Activated effector memory CD4-positive, alpha-beta T cell treated with Interleukin-2 at 50 U/mL for 16 hours (primary cell): Measurements from ENCODE around the gene IGSF5.

Experiments
- DNase-seq: peaks from one replicate; pipeline ENCODE4 v3.0.0-alpha.2; 2020

Gene IGSF5

GRCh38 chr21:39837861-39838359 lies 92.9 kb downstream of the IGSF5 start:
- no peak for DNase-seq

DNA sequence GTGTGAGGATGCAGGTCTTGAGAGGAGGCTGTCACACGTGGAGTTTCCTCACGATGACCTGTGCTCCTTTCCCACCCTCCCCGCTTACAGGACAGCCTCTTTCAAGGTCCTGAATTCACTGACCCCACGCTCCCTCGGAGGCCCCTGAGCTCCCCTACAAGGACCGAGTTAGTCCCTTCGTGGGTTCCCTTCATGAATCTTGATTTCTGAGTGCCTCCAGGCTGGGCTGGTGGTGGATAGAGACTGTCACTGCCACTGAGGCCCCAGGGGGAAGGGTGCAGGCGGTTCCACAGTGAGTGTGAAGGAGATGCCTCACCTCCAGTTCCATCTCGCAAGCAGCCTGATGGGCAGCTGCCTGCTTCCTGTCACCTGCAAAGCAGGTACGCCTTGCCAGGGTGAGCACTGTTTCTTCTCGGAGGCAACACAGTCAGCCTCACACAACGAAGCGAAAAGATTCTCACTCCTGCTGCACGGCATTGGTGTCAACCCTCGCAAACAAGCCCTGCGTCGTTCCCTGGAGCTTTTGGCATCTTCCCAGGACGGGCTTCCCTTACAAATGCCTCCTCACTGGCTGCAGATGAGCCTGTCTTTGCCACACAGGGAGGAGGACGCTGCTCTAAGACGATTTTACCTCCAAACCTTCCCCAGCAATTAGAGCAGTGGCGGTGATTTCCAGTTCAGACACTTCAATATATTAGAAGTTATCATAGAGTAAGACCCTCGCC lies 95.6 kb downstream of the IGSF5 start:
- no peak for DNase-seq

- DNase-seq, result no peak
Observed at GRCh38 chr21:39842741-39843459, 97.9 kb downstream of the IGSF5 start.

GRCh38 chr21:39843483-39843882 lies 98.5 kb downstream of the IGSF5 start:
- no peak for DNase-seq

GRCh38 chr21:39843916-39844315 lies 98.9 kb downstream of the IGSF5 start:
- DNase-seq, result no peak

DNA sequence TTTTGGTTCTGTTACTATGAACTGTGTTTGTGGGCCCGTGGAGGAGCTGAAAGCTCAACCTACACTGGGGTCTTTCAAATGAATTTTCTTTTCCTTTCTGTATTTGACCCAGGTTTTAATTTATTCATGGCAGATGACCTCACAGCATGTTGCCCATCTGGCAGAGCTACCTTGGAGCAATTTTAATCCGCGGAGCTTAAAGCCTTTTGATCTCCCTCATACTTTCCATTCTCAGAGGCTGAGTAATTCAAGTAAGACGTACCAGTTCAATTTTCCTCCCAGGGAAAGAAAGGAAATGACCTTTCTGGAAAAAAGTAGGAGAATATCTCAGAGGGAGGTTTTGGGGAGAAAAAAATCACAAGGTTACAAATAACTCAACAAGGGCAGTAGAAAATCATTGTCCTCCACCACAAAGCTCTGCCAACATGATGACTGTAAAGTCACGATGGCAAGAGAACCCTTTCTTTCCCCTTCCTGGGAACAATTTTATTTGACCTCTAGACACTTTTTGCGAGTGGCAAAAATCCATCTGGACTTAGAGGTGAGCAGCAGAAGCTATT lies 100.7 kb downstream of the IGSF5 start:
- DNase-seq, result no peak

GRCh38 chr21:39847877-39848276 lies 102.9 kb downstream of the IGSF5 start:
- DNase-seq, result no peak

DNA sequence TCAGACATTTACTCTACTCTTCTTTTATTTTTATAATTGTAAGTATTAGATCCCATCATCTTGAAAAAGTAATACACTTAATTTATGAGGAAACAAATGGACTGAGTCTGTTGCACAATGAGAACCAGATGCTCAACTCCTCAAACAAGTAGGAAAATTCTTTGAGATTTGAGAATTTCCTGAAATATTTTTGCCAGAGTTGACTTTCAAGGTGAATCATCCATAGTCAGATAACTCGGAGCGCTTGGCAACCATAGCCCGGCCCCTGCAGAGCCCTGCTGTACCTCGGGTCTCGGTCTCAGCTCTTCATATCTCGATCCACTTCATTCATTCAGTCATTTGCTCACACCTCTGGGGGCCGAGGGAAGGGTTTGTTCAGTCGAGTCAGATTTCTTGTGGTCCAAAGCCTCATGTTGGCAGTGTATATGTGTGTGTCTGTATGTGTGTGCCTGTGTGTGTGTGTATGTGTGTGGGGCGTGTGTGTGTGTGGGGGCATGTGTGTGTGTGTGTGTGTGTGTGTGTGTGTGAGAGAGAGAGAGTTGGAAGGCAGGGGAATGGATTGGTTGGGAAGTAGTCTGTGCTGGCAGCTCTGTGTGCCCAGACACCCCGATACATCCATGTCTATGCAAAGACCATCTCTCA lies 104.2 kb downstream of the IGSF5 start:
- no peak for DNase-seq

DNA sequence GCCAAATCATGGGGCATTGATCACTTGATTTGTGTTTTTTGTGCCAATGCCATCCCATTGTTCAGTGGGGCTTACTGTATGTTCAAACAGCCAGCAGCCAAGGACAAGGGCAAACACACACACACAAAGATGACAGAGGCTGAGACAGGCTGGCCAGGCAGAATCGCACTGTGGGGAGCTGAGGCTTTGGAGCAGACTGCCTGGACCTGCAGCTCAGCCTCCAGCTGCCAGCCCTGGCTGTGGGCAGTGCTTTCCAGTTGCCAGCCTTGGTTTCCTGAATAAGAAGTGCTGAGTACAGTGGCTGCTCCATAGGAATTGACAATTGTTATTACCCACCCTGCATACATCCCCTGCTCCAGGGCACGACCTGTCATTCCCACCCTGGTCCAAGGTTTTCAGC lies 105.3 kb downstream of the IGSF5 start:
- DNase-seq, result no peak

- no peak for DNase-seq
Observed at GRCh38 chr21:39851002-39851618, 106.1 kb downstream of the IGSF5 start.
